K562 (cell line): ENCODE data around the gene IL26. TPM values are rescaled to one million over a fixed set of nuclear protein-coding genes. Genes with fewer than 3 reads are reported as not detected.

Experiments used
- ATAC-seq: fragments of 200-7000 bp; cut with Tn5 transposase; 3 replicates; pipeline ENCODE4 v1.9.1; 2020; ENCODE audit warnings: moderate library complexity
- BruUV-seq: library from RNA; stranded (reverse); fragments of 400-500 nt; replicated peaks from 2 replicates; lab custom pipeline; 2021; lab: Mats Ljungman, UMichigan
- CTCF ChIA-PET: fragments of 300-600 bp; formaldehyde crosslinking; extraction: SDS; loops from one replicate; lab custom pipeline; 2021; ENCODE audit warnings: low intra/inter-chr PET ratio; lab: Yijun Ruan, JAX
- POLR2A ChIA-PET: fragments of 300-600, 350-650 bp; sonication (Branson Sonifier 250); formaldehyde crosslinking; extraction: SDS; loops from one replicate; lab custom pipeline; 2021; ENCODE audit warnings: antibody characterized with exemption, inconsistent platforms; lab: Yijun Ruan, JAX
- DNase-seq, 4 experiments: peaks; one replicate each; pipeline versions ENCODE4 v3.0.0 to v3.0.0-alpha.2; 2011 to 2018; ENCODE audit warnings: low spot score in 3 of 4, mixed read lengths in 3 of 4; ENCODE audit errors: extremely low read depth in 1 of 4
- FAIRE-seq: peaks from 2 replicates; lab custom pipeline; 2011; peaks lifted over from hg19 to GRCh38; lab: Jason Lieb, UNC
- H2AFZ ChIP-seq: 2 replicates; pipeline ENCODE4 v1.6.0; 2011; ENCODE audit warnings: low read depth, low read length, control low read depth, inconsistent platforms
- H3K27ac ChIP-seq: fragments of 200-600 bp; 3 replicates; pipeline ENCODE4 v1.8.0; 2011; ENCODE audit warnings: low read depth, mild to moderate bottlenecking, control low read depth, inconsistent platforms, low read length, moderate library complexity, mixed read lengths; ENCODE audit errors: extremely low read depth
- H3K27me3 ChIP-seq, 2 experiments: fragments of 300-600 bp in 1 of 2; 2 replicates in 1 of 2; 3 replicates in 1 of 2; pipeline versions ENCODE4 v1.6.0 to v1.8.0; 2011; ENCODE audit warnings: inconsistent platforms in 2 of 2, low read length in 2 of 2, mild to moderate bottlenecking in 1 of 2, mixed read lengths in 1 of 2, moderate library complexity in 1 of 2; ENCODE audit not compliant: control insufficient read depth in 2 of 2, insufficient read depth in 2 of 2
- H3K36me3 ChIP-seq: fragments of 300-600 bp; 3 replicates; pipeline ENCODE4 v1.8.0; 2011; ENCODE audit warnings: mild to moderate bottlenecking, low read length, inconsistent platforms; ENCODE audit not compliant: control insufficient read depth, insufficient read depth
- H3K4me1 ChIP-seq, 2 experiments: fragments of 200-600 bp in 1 of 2; replicated peaks in 1 of 2; 2 replicates in 1 of 2; 3 replicates in 1 of 2; pipeline versions ENCODE4 v1.5.1 to v1.8.0; 2011; ENCODE audit warnings: inconsistent platforms in 2 of 2, low read length in 2 of 2, mild to moderate bottlenecking in 1 of 2, mixed read lengths in 1 of 2, moderate library complexity in 1 of 2; ENCODE audit not compliant: control insufficient read depth in 2 of 2, insufficient read depth in 2 of 2
- H3K4me2 ChIP-seq: 2 replicates; pipeline ENCODE4 v1.6.1; 2011; ENCODE audit warnings: low read length, control low read depth, inconsistent platforms, mixed read lengths; ENCODE audit not compliant: insufficient read depth
- H3K4me3 ChIP-seq: fragments of 200-600 bp; sonication (generic), shearing (Covaris generic); 2 replicates; pipeline ENCODE4 v1.5.1; 2016; ENCODE audit warnings: control low read depth, inconsistent platforms
- H3K79me2 ChIP-seq: fragments of 200-600 bp; 3 replicates; pipeline ENCODE4 v1.8.0; 2011; ENCODE audit warnings: low read length, inconsistent platforms; ENCODE audit not compliant: control insufficient read depth, insufficient read depth
- H3K9ac ChIP-seq, 2 experiments: 2 replicates each; pipeline versions ENCODE4 v1.6.0 to v1.6.1; 2011; ENCODE audit warnings: low read depth in 2 of 2, low read length in 2 of 2, control low read depth in 1 of 2, inconsistent platforms in 1 of 2, mild to moderate bottlenecking in 1 of 2, mixed read lengths in 1 of 2; ENCODE audit not compliant: insufficient read depth in 1 of 2
- H3K9me1 ChIP-seq: one replicate; pipeline ENCODE4 v1.6.0; 2011; ENCODE audit warnings: inconsistent platforms, mild to moderate bottlenecking, low read length, moderate library complexity; ENCODE audit not compliant: control insufficient read depth, insufficient read depth
- H3K9me3 ChIP-seq: replicated peaks from 2 replicates; pipeline ENCODE4 v1.5.1; 2011; ENCODE audit warnings: low read depth, low read length, inconsistent platforms; ENCODE audit not compliant: control insufficient read depth, insufficient read depth
- H4K20me1 ChIP-seq: replicated peaks from 2 replicates; pipeline ENCODE4 v1.6.1; 2011; ENCODE audit warnings: low read length, inconsistent platforms, mixed read lengths; ENCODE audit not compliant: control insufficient read depth, insufficient read depth
- ATF1 ChIP-seq, 2 experiments: fragments of 450-650 bp in 1 of 2; IDR thresholded peaks; 2 replicates each; pipeline ENCODE4 v1.6.1; 2016; ENCODE audit warnings: missing compliant biosample characterization in 1 of 2, missing genetic modification characterization in 1 of 2
- BCLAF1 ChIP-seq, 2 experiments: fragments of 450-650 bp in 1 of 2; IDR thresholded peaks; 2 replicates each; pipeline ENCODE4 v1.6.1; 2011 to 2017; ENCODE audit warnings: low read depth in 2 of 2, antibody characterized with exemption in 1 of 2, borderline replicate concordance in 1 of 2, low read length in 1 of 2, mild to moderate bottlenecking in 1 of 2, mixed read lengths in 1 of 2; ENCODE audit not compliant: control insufficient read depth in 1 of 2
- BHLHE40 ChIP-seq: IDR thresholded peaks from 2 replicates; pipeline ENCODE4 v1.6.1; 2011; ENCODE audit warnings: low read length, improper control_type of control experiment
- CEBPZ ChIP-seq: fragments of 150-350 bp; IDR thresholded peaks from 2 replicates; pipeline ENCODE4 v1.6.1; 2014; ENCODE audit warnings: low read depth, mild to moderate bottlenecking, low read length, borderline replicate concordance
- MEF2A ChIP-seq: IDR thresholded peaks from 2 replicates; pipeline ENCODE4 v1.6.1; 2011; ENCODE audit warnings: low read depth, mild to moderate bottlenecking, low read length, moderate library complexity; ENCODE audit not compliant: control insufficient read depth
- NFATC3 ChIP-seq: fragments of 450-650 bp; IDR thresholded peaks from 2 replicates; pipeline ENCODE4 v1.6.1; 2017; ENCODE audit warnings: mild to moderate bottlenecking
- PCBP1 ChIP-seq: fragments of 200-400 bp; formaldehyde crosslinking; IDR thresholded peaks from 2 replicates; pipeline ENCODE4 v1.6.1; 2018; ENCODE audit warnings: mild to moderate bottlenecking, low read depth, low read length; ENCODE audit not compliant: poor library complexity, severe bottlenecking
- PHF20 ChIP-seq: fragments of 450-650 bp; IDR thresholded peaks from 2 replicates; pipeline ENCODE4 v1.6.1; 2018; ENCODE audit not compliant: partially characterized antibody
- TEAD4 ChIP-seq, 2 experiments: sonication (generic) in 1 of 2; formaldehyde crosslinking in 1 of 2; IDR thresholded peaks; 2 replicates each; pipeline versions ENCODE4 v1.6.1 to v1.8.0; 2012 to 2022; ENCODE audit warnings: borderline replicate concordance in 1 of 2, inconsistent platforms in 1 of 2, low read length in 1 of 2, mild to moderate bottlenecking in 1 of 2, missing genetic modification reagents in 1 of 2
- ZBTB34 ChIP-seq: fragments of 250-450 bp; sonication (Bioruptor Pico); IDR thresholded peaks from 2 replicates; pipeline ENCODE4 v1.8.0; 2021; ENCODE audit warnings: mild to moderate bottlenecking, moderate library complexity
- ZFPM2 ChIP-seq: fragments of 250-450 bp; sonication (Bioruptor Pico); IDR thresholded peaks from 2 replicates; pipeline ENCODE4 v1.5.1; 2022; ENCODE audit warnings: mild to moderate bottlenecking
- WGBS: fragments of 100-300 bp; shearing (Covaris generic); methylation state at CpG from one replicate; pipeline ENCODE4 v1.1.6; 2016; ENCODE audit warnings: low coverage, mixed read lengths; ENCODE audit not compliant: insufficient coverage; ENCODE audit errors: missing lambda C conversion rate; 5-methylcytosine and 5-hydroxymethylcytosine counted together
- in situ Hi-C: fragments of 300-500 bp; cut with MboI; formaldehyde crosslinking; loops from 4 replicates; pipeline ENCODE4 v1.15.0; 2018; ENCODE audit warnings: inconsistent platforms, mixed read lengths
- intact Hi-C: fragments of 100-400 bp; cut with micrococcal nuclease; formaldehyde crosslinking; loops from 2 replicates; pipeline ENCODE4 v1.14.2; 2022
- polyA plus RNA-seq, 8 experiments: library from polyadenylated mRNA; depleted of rRNA in 4 of 8; stranded (reverse) in 5 of 8; unstranded in 3 of 8; fragments of >200 nt; fragmentation: Nextera tagmentation in 2 of 8; fragmentation: Illumina TruSeq in 1 of 8; extraction: Ambion mirVana in 2 of 8; extraction: Trizol in 1 of 8; gene quantifications; 2 replicates each; pipeline versions ENCODE4 v1.2.1 to v1.2.3, GENCODE V29; 2011 to 2014; ENCODE audit warnings: inconsistent platforms in 1 of 8, missing spikeins in 1 of 8
- total RNA-seq, 7 experiments: library from RNA; depleted of rRNA in 6 of 7; stranded (reverse); fragments of >200 nt in 6 of 7; fragmentation: Illumina TruSeq in 2 of 7; extraction: Trizol in 2 of 7; gene quantifications; 2 replicates each; pipeline versions ENCODE4 v1.2.1 to v1.2.3, GENCODE V29; 2011 to 2021; ENCODE audit warnings: low replicate concordance in 1 of 7

IL26 gene
- total and polyA plus RNA-seq, 9 of the 15 experiments (the other 6 are each of a cell fraction or from before 2014, with no cell fraction given): not detected

GRCh38 chr12:68237078-68237477 lies 11.5 kb upstream of the IL26 start:
- CTCF ChIA-PET: interaction anchor here (0.8 kb wide), 1 partner anchor 80 kb away, joined by 3 read pairs; no protein-coding TSS in a partner anchor
- no TSS peak for BruUV-seq
- TF ChIP-seq ZBTB34: no peak
- no peak for TF ChIP-seq PHF20
- TF ChIP-seq ATF1 (CRISPR knock-in tag; IDR thresholded peaks at IDR 0.05): no peak
- 0 out of 2 replicates have a peak, but pooled peaks have one; percentile 2 for TF ChIP-seq ATF1 (tag; IDR thresholded peaks at IDR 0.05)
- no peak for TF ChIP-seq BHLHE40
- no peak for TF ChIP-seq CEBPZ
- TF ChIP-seq MEF2A: no peak
- TF ChIP-seq BCLAF1 (IDR thresholded peaks at IDR 0.05; ENCODE audit: borderline replicate concordance in 1 of 2, control insufficient read depth in 1 of 2, low read depth in 2 of 2, low read length in 1 of 2): no peak
- TF ChIP-seq TEAD4 (IDR thresholded peaks at IDR 0.05; ENCODE audit: low read length): no peak
- no peak for TF ChIP-seq TEAD4 (CRISPR knock-in tag; IDR thresholded peaks at IDR 0.05; ENCODE audit: borderline replicate concordance)
- TF ChIP-seq NFATC3: no peak
- TF ChIP-seq ZFPM2 (CRISPR knock-in tag): no peak
- TF ChIP-seq PCBP1: no peak

More at GRCh38 chr12:68237078-68237477, 11.5 kb upstream of the IL26 start:
- H4K20me1 ChIP-seq: no peaks in the 10 kb centered on the region
- no peaks in the 10 kb centered on the region for H3K9me1 ChIP-seq
- H3K4me1 ChIP-seq: peaks cover 0 to 8% of the 10 kb centered on the region in 2 experiments; a peak in 3 of 5 replicates
- DNase-seq (no peak), ATAC-seq (peak; percentile 42), FAIRE-seq (peak; percentile 61)
- 8% methylated on average over 2 of the region's 2 CpGs for WGBS
- H2AFZ ChIP-seq: peak overlapping the region; percentile 84
- POLR2A ChIA-PET: interaction anchor here (2.0 kb wide), 1 partner anchor 8 kb away, joined by 6 read pairs; no protein-coding TSS in a partner anchor
- no peak overlapping the region for H3K27ac ChIP-seq
- intact Hi-C loops: loop anchor here (5.0 kb wide), 1 partner anchor 80 kb away; no protein-coding TSS in a partner anchor
- peak overlapping the region; percentile 11; the same call in 1 of the 2 replicates for H3K4me3 ChIP-seq
- H3K4me2 ChIP-seq: peak overlapping the region; percentile 77
- no peaks in the 10 kb centered on the region for H3K36me3 ChIP-seq
- no peaks in the 10 kb centered on the region for H3K79me2 ChIP-seq
- in situ Hi-C loops: no loop called here
- H3K9ac ChIP-seq: no peak overlapping the region; a peak in 1 of 4 replicates
- H3K9me3 ChIP-seq: no peaks in the 10 kb centered on the region
- H3K27me3 ChIP-seq: peaks cover 7 to 14% of the 10 kb centered on the region in 2 experiments; a peak in 2 of 5 replicates
